ENCODE data around the gene ALG9.

GRCh38 chr11:111860257-111860656 is 11.1 kb downstream of the ALG9 start:
- no peak for TF ChIP-seq CTCF (IDR thresholded peaks at IDR 0.05)
- TF ChIP-seq EP300 (IDR thresholded peaks at IDR 0.05): no peak
- TF ChIP-seq POLR2A (IDR thresholded peaks at IDR 0.05): no peak

Data from tibial nerve (tissue), 4 donors.